Liver (tissue), 2 donors: ENCODE data around the gene SELENOO.

Experiments
- CTCF ChIP-seq: fragments of 150-350 bp; IDR thresholded peaks from 2 replicates; pipeline ENCODE4 v1.5.1; 2017; ENCODE audit warnings: improper control_type of control experiment, low read depth, low read length; ENCODE audit not compliant: missing input control
- REST ChIP-seq: IDR thresholded peaks from 2 replicates; pipeline ENCODE4 v1.6.1; 2016; ENCODE audit warnings: antibody characterized with exemption, mild to moderate bottlenecking
- YY1 ChIP-seq: IDR thresholded peaks from 2 replicates; pipeline ENCODE4 v1.6.1; 2016; ENCODE audit warnings: antibody characterized with exemption, mild to moderate bottlenecking
- donor health status: healthy.

GRCh38 chr22:50183141-50183971 is 17.5 kb upstream of the SELENOO start:
- TF ChIP-seq REST: no peak
- TF ChIP-seq CTCF: no peak
- no peak for TF ChIP-seq YY1
